NCI-H524 (cell line): ENCODE results near the gene PUSL1.
"Not testable (repeated sequence)": the region's sequence is repeated elsewhere in the genome, so short reads cannot be mapped to it uniquely, and the experiment has no call there.

Experiments
- DNase-seq, 2 experiments: peaks; one replicate each; lab custom pipeline; 2025; lab: John Stamatoyannopoulos, UW

Gene PUSL1

GRCh38 chr1:1310476-1311053 lies 2.2 kb downstream of the PUSL1 start:
- DNase-seq, result no peak

GRCh38 chr1:1311107-1312104 lies 3.0 kb downstream of the PUSL1 start:
- DNase-seq, result no peak

GRCh38 chr1:1312450-1313314 lies 4.3 kb downstream of the PUSL1 start:
- DNase-seq, result no peak

- no peak for DNase-seq
These were observed 5.3 kb downstream of the PUSL1 start for GRCh38 chr1:1313500-1314236.

GRCh38 chr1:1314237-1314586 lies 5.8 kb downstream of the PUSL1 start:
- no peak for DNase-seq

- no peak for DNase-seq
These were observed 6.4 kb downstream of the PUSL1 start for GRCh38 chr1:1314678-1315335.

- DNase-seq, result no peak
These were observed 7.1 kb downstream of the PUSL1 start for GRCh38 chr1:1315435-1315954.

GRCh38 chr1:1316199-1316598 lies 7.8 kb downstream of the PUSL1 start:
- DNase-seq, result not testable (repeated sequence)

- DNase-seq, result no peak
These were observed 9.0 kb downstream of the PUSL1 start for GRCh38 chr1:1317420-1317819.

- peak in 1 of 2 experiments; percentile 56 for DNase-seq
These were observed 9.8 kb downstream of the PUSL1 start for GRCh38 chr1:1318131-1318652.

- DNase-seq, result no peak
These were observed 10.6 kb downstream of the PUSL1 start for GRCh38 chr1:1318777-1319645.

GRCh38 chr1:1319646-1319941 lies 11.2 kb downstream of the PUSL1 start:
- no peak for DNase-seq

- no peak for DNase-seq
These were observed 12.5 kb downstream of the PUSL1 start for GRCh38 chr1:1320666-1321448.

- no peak for DNase-seq
These were observed 13.1 kb downstream of the PUSL1 start for GRCh38 chr1:1321477-1321876.

GRCh38 chr1:1322418-1322817 lies 14.0 kb downstream of the PUSL1 start:
- no peak for DNase-seq

- DNase-seq, result no peak
These were observed 14.6 kb downstream of the PUSL1 start for GRCh38 chr1:1322952-1323351.

GRCh38 chr1:1324084-1324523 lies 15.7 kb downstream of the PUSL1 start:
- DNase-seq, result no peak

GRCh38 chr1:1324524-1325287 lies 16.3 kb downstream of the PUSL1 start, which contains the start of the genes CPTP and INTS11:
Gene CPTP (plus strand): TSS chr1:1324802. CDS start chr1:1326911, 2,109 bp downstream.
Gene INTS11 (minus strand): TSS chr1:1324660. CDS start chr1:1324608, 52 bp downstream.
- DNase-seq, result peak; percentile 70 to 85
